GM12878 (cell line): Measurements from ENCODE around the gene NOC2L. TPM values are rescaled to one million over a fixed set of nuclear protein-coding genes. Genes with fewer than 3 reads are reported as not detected.

Experiments
- ATAC-seq: fragments of 200-7000 bp; cut with Tn5 transposase; 3 replicates; pipeline ENCODE4 v1.9.1; 2020; ENCODE audit warnings: mild to moderate bottlenecking, moderate library complexity
- BruUV-seq: library from RNA; stranded (reverse); fragments of 400-500 nt; replicated peaks from 2 replicates; lab custom pipeline; 2021; lab: Mats Ljungman, UMichigan
- CTCF ChIA-PET: fragments of 300-600 bp; sonication (Branson Sonifier 250); formaldehyde crosslinking; extraction: SDS; loops from one replicate; lab custom pipeline; 2021; ENCODE audit warnings: inconsistent platforms; lab: Yijun Ruan, JAX
- POLR2A ChIA-PET: fragments of 350-600 bp; formaldehyde crosslinking; extraction: SDS; loops from one replicate; lab custom pipeline; 2021; ENCODE audit warnings: inconsistent platforms; lab: Charles Lee
- RAD21 ChIA-PET: fragments of 300-600 bp; sonication (Branson Sonifier 250); formaldehyde crosslinking; loops from one replicate; lab custom pipeline; 2023; ENCODE audit warnings: antibody characterized with exemption; ENCODE audit not compliant: unreplicated experiment; lab: Charles Lee
- SMC1A ChIA-PET: fragments of 300-600 bp; sonication (Branson Sonifier 250); formaldehyde crosslinking; loops from one replicate; lab custom pipeline; 2023; ENCODE audit not compliant: unreplicated experiment, uncharacterized antibody; lab: Charles Lee
- DNase-seq: peaks from one replicate; pipeline ENCODE4 v3.0.0-alpha.2; 2011; ENCODE audit warnings: low read depth, low spot score
- FAIRE-seq: peaks from 3 replicates; lab custom pipeline; 2011; peaks lifted over from hg19 to GRCh38; lab: Jason Lieb, UNC
- H2AFZ ChIP-seq: 2 replicates; pipeline ENCODE4 v1.6.0; 2011; ENCODE audit warnings: low read depth, low read length, control low read depth; ENCODE audit not compliant: control insufficient read depth
- H3K27ac ChIP-seq: 2 replicates; pipeline ENCODE4 v1.5.1; 2011; ENCODE audit warnings: control low read depth; ENCODE audit not compliant: control insufficient read depth, insufficient read depth
- H3K27me3 ChIP-seq, 2 experiments: replicated peaks in 1 of 2; 2 replicates each; pipeline versions ENCODE4 v1.6.0 to v1.6.1; 2011; ENCODE audit warnings: low read length in 1 of 2; ENCODE audit not compliant: control insufficient read depth in 2 of 2, insufficient read depth in 2 of 2
- H3K36me3 ChIP-seq, 2 experiments: 2 replicates each; pipeline ENCODE4 v1.5.1; 2011; ENCODE audit warnings: low read length in 1 of 2; ENCODE audit not compliant: control insufficient read depth in 2 of 2, insufficient read depth in 2 of 2
- H3K4me1 ChIP-seq: 2 replicates; pipeline ENCODE4 v1.6.1; 2011; ENCODE audit warnings: mild to moderate bottlenecking, low read length, moderate library complexity, mixed read lengths; ENCODE audit not compliant: control insufficient read depth, insufficient read depth
- H3K4me2 ChIP-seq: 2 replicates; pipeline ENCODE4 v1.6.0; 2011; ENCODE audit warnings: control low read depth; ENCODE audit not compliant: control insufficient read depth, insufficient read depth
- H3K4me3 ChIP-seq: fragments of 200-600 bp; sonication (generic); 2 replicates; pipeline ENCODE4 v1.5.1; 2016
- H3K79me2 ChIP-seq: 2 replicates; pipeline ENCODE4 v1.6.0; 2011; ENCODE audit warnings: low read length; ENCODE audit not compliant: control insufficient read depth, insufficient read depth
- H3K9ac ChIP-seq: 2 replicates; pipeline ENCODE4 v1.8.0; 2011; ENCODE audit warnings: low read length, control low read depth, mixed read lengths; ENCODE audit not compliant: control insufficient read depth, insufficient read depth
- H3K9me3 ChIP-seq: replicated peaks from 3 replicates; pipeline ENCODE4 v1.5.1; 2011; ENCODE audit warnings: mild to moderate bottlenecking, low read length; ENCODE audit not compliant: control insufficient read depth, insufficient read depth
- H4K20me1 ChIP-seq: 2 replicates; pipeline ENCODE4 v1.6.0; 2011; ENCODE audit not compliant: control insufficient read depth, insufficient read depth
- ATF2 ChIP-seq: IDR thresholded peaks from 2 replicates; pipeline ENCODE4 v1.6.1; 2012; ENCODE audit warnings: low read length, inconsistent platforms
- EGR1 ChIP-seq, 2 experiments: IDR thresholded peaks; 1 replicate in 1 of 2; 2 replicates in 1 of 2; pipeline ENCODE4 v1.6.1; 2011 to 2012; ENCODE audit warnings: low read depth in 2 of 2, low read length in 2 of 2, borderline replicate concordance in 1 of 2, mild to moderate bottlenecking in 1 of 2, moderate library complexity in 1 of 2
- EZH2 ChIP-seq: IDR thresholded peaks from 2 replicates; pipeline ENCODE4 v1.6.1; 2012; ENCODE audit warnings: low read depth, mild to moderate bottlenecking, control low read depth, inconsistent platforms, low read length, borderline replicate concordance; ENCODE audit not compliant: control insufficient read depth
- KLF5 ChIP-seq: fragments of 450-650 bp; IDR thresholded peaks from 2 replicates; pipeline ENCODE4 v1.6.1; 2014; ENCODE audit warnings: mild to moderate bottlenecking; ENCODE audit not compliant: partially characterized antibody
- MLLT1 ChIP-seq: fragments of 450-650 bp; IDR thresholded peaks from 2 replicates; pipeline ENCODE4 v1.6.1; 2016; ENCODE audit warnings: mild to moderate bottlenecking
- MXI1 ChIP-seq: fragments of 150-350 bp; IDR thresholded peaks from 2 replicates; pipeline ENCODE4 v1.6.1; 2011; ENCODE audit warnings: low read depth, mild to moderate bottlenecking, inconsistent platforms, low read length, improper control_type of control experiment
- NBN ChIP-seq: fragments of 450-650 bp; IDR thresholded peaks from 2 replicates; pipeline ENCODE4 v1.6.1; 2016
- POLR2AphosphoS5 ChIP-seq: IDR thresholded peaks from 2 replicates; pipeline ENCODE4 v1.6.1; 2011; ENCODE audit warnings: mild to moderate bottlenecking, low read length, inconsistent platforms
- PRDM15 ChIP-seq: fragments of 450-650 bp; formaldehyde crosslinking; IDR thresholded peaks from 2 replicates; pipeline ENCODE4 v1.4.0; 2020; ENCODE audit warnings: mild to moderate bottlenecking, moderate library complexity
- RCOR1 ChIP-seq: conservative IDR thresholded peaks from 2 replicates; pipeline ENCODE4 v1.6.1; 2012; ENCODE audit warnings: low read depth, low read length, improper control_type of control experiment
- SPI1 ChIP-seq: IDR thresholded peaks from 2 replicates; pipeline ENCODE4 v1.6.1; 2011; ENCODE audit warnings: low read depth, mild to moderate bottlenecking, low read length, moderate library complexity, borderline replicate concordance; ENCODE audit not compliant: insufficient read depth
- STAT3 ChIP-seq: IDR thresholded peaks from 2 replicates; pipeline ENCODE4 v1.6.1; 2011; ENCODE audit warnings: low read depth, low read length, improper control_type of control experiment
- ZBTB40 ChIP-seq: fragments of 450-650 bp; IDR thresholded peaks from 2 replicates; pipeline ENCODE4 v1.6.1; 2016; ENCODE audit warnings: mild to moderate bottlenecking, moderate library complexity, borderline replicate concordance
- WGBS: methylation state at CpG from one replicate; pipeline ENCODE4 v1.1.6; 2016; ENCODE audit warnings: low lambda C conversion rate; ENCODE audit not compliant: insufficient replicate concordance, insufficient coverage; ENCODE audit errors: missing lambda C conversion rate; 5-methylcytosine and 5-hydroxymethylcytosine counted together
- in situ Hi-C: fragments of 300-500 bp; cut with MboI; formaldehyde crosslinking; loops from 9 replicates; pipeline ENCODE4 v1.14.3; 2018; ENCODE audit warnings: mixed read lengths
- intact Hi-C: fragments of 100-400 bp; cut with micrococcal nuclease; formaldehyde crosslinking; loops from one replicate; pipeline ENCODE4 v1.14.2; 2022; ENCODE audit not compliant: unreplicated experiment
- polyA plus RNA-seq, 11 experiments: library from polyadenylated mRNA; depleted of rRNA in 4 of 11; unstranded in 6 of 11; stranded (reverse) in 5 of 11; fragments of >200 nt; fragmentation: Nextera tagmentation in 4 of 11; fragmentation: Illumina TruSeq in 1 of 11; extraction: Ambion mirVana in 4 of 11; extraction: Trizol in 1 of 11; gene quantifications; 1 replicate in 1 of 11; 2 replicates in 10 of 11; pipeline versions ENCODE4 v1.2.1 to v1.2.3, GENCODE V29; 2011 to 2016; ENCODE audit warnings: inconsistent platforms in 2 of 11, missing spikeins in 2 of 11, low read depth in 1 of 11
- total RNA-seq, 4 experiments: library from RNA; depleted of rRNA in 3 of 4; stranded (reverse); fragments of >200 nt in 3 of 4; fragmentation: Illumina TruSeq in 1 of 4; extraction: Trizol in 1 of 4; gene quantifications; 2 replicates each; pipeline versions ENCODE4 v1.2.1 to v1.2.3, GENCODE V29; 2013 to 2021

The NOC2L gene
- total and polyA plus RNA-seq, 10 of the 15 experiments (the other 5 are each of a cell fraction or from before 2014, with no cell fraction given) = 1.3 to 171 (median 64.3) TPM

- Histone ChIP-seq H3K79me2 (no peaks in the 10 kb centered on the region), H3K9me3 (no peaks in the 10 kb centered on the region; the same call in 2 of the 3 replicates), H3K9ac (no peak overlapping the region), H3K4me2 (no peak overlapping the region), H3K27me3 (no peaks in the 10 kb centered on the region), H3K4me1 (no peaks in the 10 kb centered on the region), H3K36me3 (no peaks in the 10 kb centered on the region), H3K4me3 (no peak overlapping the region), H3K27ac (no peak overlapping the region), H2AFZ (no peak overlapping the region), H4K20me1 (no peaks in the 10 kb centered on the region)
- WGBS = 47% methylated on average over 11 of the region's 11 CpGs
- ChIA-PET CTCF (no interaction called here), POLR2A (no interaction called here), SMC1A (no interaction called here), RAD21 (no interaction called here)
- no TSS peak for BruUV-seq
- in situ Hi-C loops (no loop called here), intact Hi-C loops (no loop called here)
- ATAC-seq (no peak), FAIRE-seq (no peak), DNase-seq (no peak)
- TF ChIP-seq STAT3 = no peak
- no peak for TF ChIP-seq ZBTB40
- no peak for TF ChIP-seq KLF5
- no peak for TF ChIP-seq POLR2AphosphoS5
- TF ChIP-seq SPI1 = no peak
- TF ChIP-seq EZH2 = no peak
- TF ChIP-seq PRDM15 (CRISPR knock-in tag) = no peak
- TF ChIP-seq MXI1 = no peak
- no peak for TF ChIP-seq NBN
- TF ChIP-seq RCOR1 = no peak
- TF ChIP-seq MLLT1 = no peak
- TF ChIP-seq ATF2 = no peak
- TF ChIP-seq EGR1 (IDR thresholded peaks at IDR 0.05; ENCODE audit: borderline replicate concordance in 1 of 2, low read depth in 2 of 2, low read length in 2 of 2) = no peak
Observed at GRCh38 chr1:974293-974640, 15.2 kb upstream of the NOC2L start.
